Measurements from ENCODE around the gene ADGRB3.

Gene ADGRB3

DNA sequence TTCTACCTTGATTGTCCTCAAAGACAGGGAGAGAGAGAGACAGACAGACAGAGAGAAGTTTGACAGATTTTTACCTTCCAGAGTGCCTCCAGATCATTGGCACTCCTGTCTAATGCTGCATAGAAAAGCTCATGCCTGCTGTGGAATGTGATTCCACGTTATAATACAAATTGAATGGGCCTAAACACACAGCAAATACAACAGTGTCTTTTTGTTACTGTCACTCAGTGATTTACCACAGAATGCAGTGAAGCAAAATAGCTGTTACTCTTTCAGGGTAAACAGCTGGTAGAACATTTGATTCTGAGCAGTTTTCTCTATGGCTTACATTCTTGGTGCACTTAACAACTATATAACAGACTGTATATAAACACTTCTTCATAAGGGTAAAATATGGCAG, 603.0 kb downstream of the ADGRB3 start:
- no peak for DNase-seq (ENCODE audit: low read depth)
- TF ChIP-seq, protein P1, sequence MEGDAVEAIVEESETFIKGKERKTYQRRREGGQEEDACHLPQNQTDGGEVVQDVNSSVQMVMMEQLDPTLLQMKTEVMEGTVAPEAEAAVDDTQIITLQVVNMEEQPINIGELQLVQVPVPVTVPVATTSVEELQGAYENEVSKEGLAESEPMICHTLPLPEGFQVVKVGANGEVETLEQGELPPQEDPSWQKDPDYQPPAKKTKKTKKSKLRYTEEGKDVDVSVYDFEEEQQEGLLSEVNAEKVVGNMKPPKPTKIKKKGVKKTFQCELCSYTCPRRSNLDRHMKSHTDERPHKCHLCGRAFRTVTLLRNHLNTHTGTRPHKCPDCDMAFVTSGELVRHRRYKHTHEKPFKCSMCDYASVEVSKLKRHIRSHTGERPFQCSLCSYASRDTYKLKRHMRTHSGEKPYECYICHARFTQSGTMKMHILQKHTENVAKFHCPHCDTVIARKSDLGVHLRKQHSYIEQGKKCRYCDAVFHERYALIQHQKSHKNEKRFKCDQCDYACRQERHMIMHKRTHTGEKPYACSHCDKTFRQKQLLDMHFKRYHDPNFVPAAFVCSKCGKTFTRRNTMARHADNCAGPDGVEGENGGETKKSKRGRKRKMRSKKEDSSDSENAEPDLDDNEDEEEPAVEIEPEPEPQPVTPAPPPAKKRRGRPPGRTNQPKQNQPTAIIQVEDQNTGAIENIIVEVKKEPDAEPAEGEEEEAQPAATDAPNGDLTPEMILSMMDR (IDR thresholded peaks at IDR 0.05; ENCODE audit: insufficient read depth, low read depth, low read length, missing control alignments) = no peak
- H3K4me3 ChIP-seq (ENCODE audit: low read length) = no peak overlapping the region

DNA sequence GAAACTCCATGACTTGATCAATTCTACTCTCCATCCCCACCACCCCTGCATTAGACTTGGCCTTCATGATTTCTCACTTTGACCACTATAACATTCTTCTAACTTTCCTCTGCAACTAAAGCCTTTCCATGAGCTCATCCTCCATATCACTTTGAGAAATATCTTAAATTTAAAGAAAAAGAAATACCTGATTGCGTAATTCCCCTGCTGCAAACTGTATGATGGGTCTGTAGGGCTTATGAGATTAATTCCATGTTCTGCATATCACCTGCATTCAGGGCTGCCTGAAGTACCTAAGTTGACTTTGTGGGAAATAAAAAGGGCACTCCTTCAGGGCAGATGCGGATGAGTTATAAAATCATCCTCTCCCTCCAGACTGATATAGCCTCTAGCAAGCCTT, 611.9 kb downstream of the ADGRB3 start:
- TF ChIP-seq, protein P1 (IDR thresholded peaks at IDR 0.05; ENCODE audit: insufficient read depth, low read depth, low read length, missing control alignments) = no peak
- no peak for DNase-seq (ENCODE audit: low read depth)
- H3K4me3 ChIP-seq (ENCODE audit: low read length) = no peak overlapping the region

DNA sequence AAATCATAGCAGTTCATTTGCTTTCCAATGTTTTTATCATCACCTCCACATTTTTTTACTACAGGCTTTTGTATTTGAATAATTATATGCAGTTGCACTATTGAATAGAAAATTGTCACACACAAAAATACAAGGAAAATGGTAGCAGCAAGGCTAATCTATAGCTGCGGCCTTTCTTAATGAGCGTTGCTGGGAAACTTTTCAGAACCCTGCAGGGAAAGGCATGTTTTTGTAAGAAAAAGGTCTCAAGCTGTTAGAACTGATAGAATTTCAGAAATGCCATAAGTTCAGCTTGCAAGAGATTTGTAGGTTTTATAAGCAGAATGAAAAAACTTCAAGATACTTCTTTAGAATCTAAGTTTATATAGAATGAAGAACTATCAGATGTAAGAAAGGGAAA, 625.9 kb downstream of the ADGRB3 start:
- no peak overlapping the region for H3K4me3 ChIP-seq (ENCODE audit: low read length)
- no peak for DNase-seq (ENCODE audit: low read depth)
- TF ChIP-seq, protein P1 (IDR thresholded peaks at IDR 0.05; ENCODE audit: insufficient read depth, low read depth, low read length, missing control alignments) = no peak

DNA sequence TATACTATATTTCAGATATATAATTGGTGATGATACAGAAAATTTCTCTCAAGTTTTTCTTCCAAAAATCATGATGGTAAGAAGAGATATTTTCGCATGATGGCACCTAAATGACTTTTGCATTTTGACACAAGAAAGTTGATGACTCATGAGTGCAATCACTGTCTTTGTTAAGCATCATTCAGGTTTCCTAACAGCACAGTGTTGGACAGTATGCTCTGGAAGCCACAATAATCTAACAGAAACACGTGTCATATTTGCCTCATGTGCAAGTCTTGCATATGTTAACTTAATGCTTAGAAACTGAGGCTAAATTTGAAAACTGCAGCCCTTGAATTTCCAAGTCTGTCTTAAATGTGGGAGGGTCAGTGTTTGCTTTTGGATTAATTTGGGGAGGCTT, 628.2 kb downstream of the ADGRB3 start:
- TF ChIP-seq, protein P1 (IDR thresholded peaks at IDR 0.05; ENCODE audit: insufficient read depth, low read depth, low read length, missing control alignments) = no peak
- H3K4me3 ChIP-seq (ENCODE audit: low read length) = no peak overlapping the region
- DNase-seq (ENCODE audit: low read depth) = no peak

DNA sequence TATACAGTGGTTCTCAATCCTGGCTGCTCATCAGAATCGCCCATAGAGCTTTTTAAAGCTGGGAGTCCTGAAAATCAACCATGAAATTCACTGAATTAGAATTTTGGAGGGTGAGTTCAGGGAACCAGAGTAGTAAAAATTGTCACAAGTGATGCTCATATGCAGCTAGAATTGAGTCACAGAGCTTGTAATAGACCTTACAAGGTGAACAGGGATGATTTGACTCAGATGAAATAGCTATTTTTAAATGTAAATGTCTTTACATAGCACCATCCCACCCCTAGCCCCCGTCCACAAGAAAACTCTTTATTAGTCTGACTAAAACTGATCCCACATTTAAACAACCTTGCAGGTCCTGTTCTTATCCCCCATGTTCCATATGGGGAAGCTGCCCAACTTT, 630.0 kb downstream of the ADGRB3 start:
- TF ChIP-seq, protein P1 (IDR thresholded peaks at IDR 0.05; ENCODE audit: insufficient read depth, low read depth, low read length, missing control alignments) = no peak
- H3K4me3 ChIP-seq (ENCODE audit: low read length) = no peak overlapping the region
- DNase-seq (ENCODE audit: low read depth) = no peak

DNA sequence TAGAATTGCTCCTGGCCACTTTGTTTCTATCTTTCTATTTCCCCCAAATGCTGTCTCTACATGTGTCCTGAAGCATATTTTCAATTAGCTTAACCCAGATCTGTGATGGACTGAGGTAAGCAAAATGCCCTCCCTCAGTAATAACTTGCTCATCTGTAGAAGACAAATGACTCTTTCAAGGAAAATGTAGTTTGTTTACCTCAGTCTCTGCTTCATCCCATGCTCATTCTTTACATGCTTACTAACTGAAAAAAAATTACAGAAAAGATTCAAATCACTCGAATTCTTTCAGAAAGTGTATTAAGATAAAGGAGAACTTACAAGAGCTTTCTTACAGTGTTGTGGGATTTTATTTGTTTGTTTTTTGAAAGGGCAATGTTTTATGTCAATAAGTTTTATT, 630.6 kb downstream of the ADGRB3 start:
- DNase-seq (ENCODE audit: low read depth) = no peak
- H3K4me3 ChIP-seq (ENCODE audit: low read length) = no peak overlapping the region
- TF ChIP-seq, protein P1 (IDR thresholded peaks at IDR 0.05; ENCODE audit: insufficient read depth, low read depth, low read length, missing control alignments) = no peak

DNA sequence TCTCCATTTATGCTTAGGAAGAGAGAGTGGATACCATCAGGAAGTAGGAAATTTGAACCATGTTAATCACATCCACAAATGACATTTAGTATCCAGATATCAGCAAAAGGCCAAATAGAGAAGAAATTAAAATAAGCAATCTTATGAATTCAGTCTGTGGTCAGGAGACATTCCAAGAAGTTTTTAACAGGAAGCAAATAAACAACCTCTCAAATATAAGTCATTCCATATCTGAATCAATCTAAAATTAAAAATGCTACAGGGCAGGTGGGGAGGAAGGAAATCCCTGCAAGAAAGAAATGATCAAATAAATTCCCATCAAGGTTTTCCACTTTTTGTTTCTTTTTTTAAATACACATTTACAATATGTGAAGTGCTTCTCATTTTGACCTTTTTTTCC, 641.1 kb downstream of the ADGRB3 start:
- TF ChIP-seq, protein P1 (IDR thresholded peaks at IDR 0.05; ENCODE audit: insufficient read depth, low read depth, low read length, missing control alignments) = no peak
- no peak for DNase-seq (ENCODE audit: low read depth)
- no peak overlapping the region for H3K4me3 ChIP-seq (ENCODE audit: low read length)

All from epithelial cell of esophagus (primary cell).